Measurements from ENCODE around the gene BRAP. TPM values are rescaled to one million over a fixed set of nuclear protein-coding genes. Genes with fewer than 3 reads are reported as not detected.
A peak's percentile ranks its signal among the peaks of the same experiment; 100 is the strongest.
"Not testable (repeated sequence)": the region's sequence is repeated elsewhere in the genome, so short reads cannot be mapped to it uniquely, and the experiment has no call there.

BRAP gene
- total RNA-seq, 6 experiments from 2014 or later, result 15.0 to 19.5 (median 17.8) TPM

DNA sequence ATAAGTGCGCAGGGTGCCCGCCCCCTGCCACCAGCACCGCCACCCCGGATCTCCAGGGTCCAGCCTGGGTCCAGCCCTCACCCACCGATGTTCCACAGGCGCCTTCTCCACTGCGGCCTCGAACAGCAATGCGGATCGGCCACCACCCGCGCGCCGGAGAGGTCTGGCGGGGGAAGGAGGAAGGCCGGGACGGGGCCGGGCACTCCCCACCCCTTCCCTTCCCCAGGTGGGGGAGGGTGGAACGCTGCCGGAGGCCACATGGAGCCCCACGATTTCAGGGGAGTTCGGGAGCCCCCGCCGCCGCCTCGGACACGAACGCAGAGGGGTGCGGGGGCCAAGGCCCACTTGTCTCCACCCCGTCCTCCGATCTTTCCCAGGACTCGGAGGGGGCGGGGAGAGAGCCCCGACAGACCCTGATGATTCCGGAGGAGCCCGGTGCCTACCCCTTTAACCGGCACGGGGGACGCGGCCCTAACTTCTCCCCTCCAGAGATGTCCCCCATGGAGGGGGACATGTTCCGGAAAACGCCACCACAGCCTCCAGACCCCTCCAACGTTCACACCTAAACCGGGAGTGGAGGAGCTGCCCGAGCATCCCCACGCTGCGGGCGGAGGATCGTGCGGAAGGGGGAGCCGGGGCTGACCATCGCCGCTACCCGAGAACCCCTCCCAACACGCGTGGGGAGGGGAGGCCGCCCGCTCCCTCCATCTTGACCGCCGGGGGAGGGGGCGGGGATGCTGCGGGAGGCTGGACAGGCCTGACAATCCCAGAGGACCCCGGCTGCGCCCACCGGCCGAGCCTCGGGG, 87.7 kb downstream of the BRAP start:
- TF ChIP-seq, protein P1, sequence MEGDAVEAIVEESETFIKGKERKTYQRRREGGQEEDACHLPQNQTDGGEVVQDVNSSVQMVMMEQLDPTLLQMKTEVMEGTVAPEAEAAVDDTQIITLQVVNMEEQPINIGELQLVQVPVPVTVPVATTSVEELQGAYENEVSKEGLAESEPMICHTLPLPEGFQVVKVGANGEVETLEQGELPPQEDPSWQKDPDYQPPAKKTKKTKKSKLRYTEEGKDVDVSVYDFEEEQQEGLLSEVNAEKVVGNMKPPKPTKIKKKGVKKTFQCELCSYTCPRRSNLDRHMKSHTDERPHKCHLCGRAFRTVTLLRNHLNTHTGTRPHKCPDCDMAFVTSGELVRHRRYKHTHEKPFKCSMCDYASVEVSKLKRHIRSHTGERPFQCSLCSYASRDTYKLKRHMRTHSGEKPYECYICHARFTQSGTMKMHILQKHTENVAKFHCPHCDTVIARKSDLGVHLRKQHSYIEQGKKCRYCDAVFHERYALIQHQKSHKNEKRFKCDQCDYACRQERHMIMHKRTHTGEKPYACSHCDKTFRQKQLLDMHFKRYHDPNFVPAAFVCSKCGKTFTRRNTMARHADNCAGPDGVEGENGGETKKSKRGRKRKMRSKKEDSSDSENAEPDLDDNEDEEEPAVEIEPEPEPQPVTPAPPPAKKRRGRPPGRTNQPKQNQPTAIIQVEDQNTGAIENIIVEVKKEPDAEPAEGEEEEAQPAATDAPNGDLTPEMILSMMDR (IDR thresholded peaks at IDR 0.05), result no peak
- peak overlapping the region; percentile 89 for H3K27ac Mint-ChIP-seq
- H3K27me3 Mint-ChIP-seq (ENCODE audit: insufficient read depth), result peaks cover 5% of the 10 kb centered on the region; the same call in 1 of the 2 replicates
- peaks cover 15% of the 10 kb centered on the region for H3K36me3 Mint-ChIP-seq (ENCODE audit: low read depth)
- H3K4me3 Mint-ChIP-seq, result peak overlapping the region; percentile 93
- H3K4me1 Mint-ChIP-seq (ENCODE audit: low read depth), result peaks cover 46% of the 10 kb centered on the region
- DNase-seq, result no peak
- no peaks in the 10 kb centered on the region for H3K9me3 Mint-ChIP-seq

- peak overlapping the region; percentile 93 for H3K4me3 Mint-ChIP-seq
- peak overlapping the region; percentile 89 for H3K27ac Mint-ChIP-seq
- H3K9me3 Mint-ChIP-seq, result no peaks in the 10 kb centered on the region
- DNase-seq, result peak; percentile 50
- H3K4me1 Mint-ChIP-seq (ENCODE audit: low read depth), result peaks cover 50% of the 10 kb centered on the region
- peaks cover 4% of the 10 kb centered on the region; the same call in 1 of the 2 replicates for H3K27me3 Mint-ChIP-seq (ENCODE audit: insufficient read depth)
- TF ChIP-seq, protein P1 (IDR thresholded peaks at IDR 0.05), result no peak
- peaks cover 15% of the 10 kb centered on the region for H3K36me3 Mint-ChIP-seq (ENCODE audit: low read depth)
Observed at GRCh38 chr12:111596985-111597830, 88.5 kb downstream of the BRAP start.

DNA sequence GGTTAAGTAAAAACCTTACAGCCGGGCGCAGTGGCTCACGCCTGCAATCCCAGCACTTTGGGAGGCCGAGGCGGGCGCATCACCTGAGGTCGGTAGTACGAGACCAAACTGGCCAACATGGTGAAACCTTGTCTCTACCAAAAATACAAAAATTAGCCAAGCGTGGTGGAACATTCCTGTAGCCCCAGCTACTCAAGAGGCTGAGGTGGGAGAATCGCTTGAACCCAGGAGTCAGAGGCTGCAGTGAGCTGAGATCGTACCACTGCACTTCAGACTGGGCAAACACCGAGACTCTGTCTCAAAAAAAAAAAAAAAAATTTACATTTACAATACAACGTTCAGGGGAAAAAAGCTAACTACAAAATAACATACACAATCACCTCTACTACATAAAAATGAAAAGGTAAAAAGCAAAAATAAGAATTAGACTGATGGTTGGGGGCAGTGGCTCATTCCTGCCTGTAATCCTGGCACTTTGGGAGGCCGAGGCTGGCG, 90.4 kb downstream of the BRAP start:
- Mint-ChIP-seq H3K27ac (peak overlapping the region; percentile 77), H3K4me3 (peak overlapping the region; percentile 93), H3K36me3 (ENCODE audit: low read depth) (peaks cover 15% of the 10 kb centered on the region), H3K4me1 (ENCODE audit: low read depth) (peaks cover 47% of the 10 kb centered on the region)
- not testable (repeated sequence) for DNase-seq; H3K27me3 Mint-ChIP-seq (ENCODE audit: insufficient read depth); H3K9me3 Mint-ChIP-seq

Other genes starting within 250 kb of the BRAP start
- 100 to 1,000 TPM in 1 of 6 experiments, 10 to 100 TPM in 5; 80.7 to 110 (median 91.9) TPM for gene ATXN2, start 86.6 kb downstream of the BRAP start, total RNA-seq (2021; fragmentation: NEBNext Ultra II Directional; extraction: Animal tissue kit (Norgen Biotek cat#: 25700))
- gene ACAD10, start 97 bp upstream of the BRAP start, total RNA-seq (2021; fragmentation: NEBNext Ultra II Directional; extraction: Animal tissue kit (Norgen Biotek cat#: 25700)), result 10 to 100 TPM; 12.8 to 18.4 (median 17.8) TPM
- gene ALDH2, start 81.0 kb upstream of the BRAP start, total RNA-seq (2021; fragmentation: NEBNext Ultra II Directional; extraction: Animal tissue kit (Norgen Biotek cat#: 25700)), result 10 to 100 TPM; 12.1 to 43.3 (median 15.8) TPM
- gene MAPKAPK5, start 156.3 kb upstream of the BRAP start, total RNA-seq (2021; fragmentation: NEBNext Ultra II Directional; extraction: Animal tissue kit (Norgen Biotek cat#: 25700)), result 10 to 100 TPM; 31.2 to 36.7 (median 34.1) TPM

Measured in HFFc6 (cell line).